CD1c-positive myeloid dendritic cell (primary cell): ENCODE measurements around the gene SLC7A10.
"Not testable (repeated sequence)": the region's sequence is repeated elsewhere in the genome, so short reads cannot be mapped to it uniquely, and the experiment has no call there.

Experiments used
- DNase-seq: peaks from one replicate; pipeline ENCODE4 v3.0.0-alpha.2; 2016; ENCODE audit errors: extremely low spot score

Gene SLC7A10

DNA sequence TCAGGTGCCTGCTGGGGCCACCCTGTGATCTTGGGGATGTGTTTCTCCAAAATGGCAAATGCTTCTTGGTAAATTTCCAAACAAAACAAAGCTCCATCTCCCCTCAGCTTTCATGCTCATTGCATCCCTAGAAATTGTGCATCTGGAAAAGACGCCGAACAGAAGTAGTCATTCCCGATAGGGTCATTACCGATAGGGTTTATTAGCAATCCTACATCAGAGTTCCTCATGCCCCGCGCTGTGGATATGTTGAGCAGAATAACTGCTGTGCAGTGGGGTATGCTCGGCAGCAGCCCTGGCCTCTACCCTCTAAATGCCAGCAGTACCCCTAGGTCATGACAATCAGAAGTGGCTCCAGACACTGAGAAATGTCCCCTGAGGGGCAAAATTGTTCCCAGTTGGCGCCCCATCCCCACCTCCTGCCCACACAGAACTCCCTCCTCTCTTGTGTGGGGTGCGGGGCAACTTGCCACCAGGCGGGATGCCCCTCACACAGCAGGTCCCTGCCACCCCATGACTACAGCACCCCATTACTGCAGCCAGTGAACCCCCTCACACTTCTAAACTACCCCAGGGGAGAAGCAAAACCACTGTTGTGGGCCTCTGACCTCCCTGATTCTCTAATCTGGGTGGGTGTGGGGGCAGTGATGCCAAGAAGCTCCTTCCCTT is 13.0 kb upstream of the SLC7A10 start:
- DNase-seq, result no peak

DNA sequence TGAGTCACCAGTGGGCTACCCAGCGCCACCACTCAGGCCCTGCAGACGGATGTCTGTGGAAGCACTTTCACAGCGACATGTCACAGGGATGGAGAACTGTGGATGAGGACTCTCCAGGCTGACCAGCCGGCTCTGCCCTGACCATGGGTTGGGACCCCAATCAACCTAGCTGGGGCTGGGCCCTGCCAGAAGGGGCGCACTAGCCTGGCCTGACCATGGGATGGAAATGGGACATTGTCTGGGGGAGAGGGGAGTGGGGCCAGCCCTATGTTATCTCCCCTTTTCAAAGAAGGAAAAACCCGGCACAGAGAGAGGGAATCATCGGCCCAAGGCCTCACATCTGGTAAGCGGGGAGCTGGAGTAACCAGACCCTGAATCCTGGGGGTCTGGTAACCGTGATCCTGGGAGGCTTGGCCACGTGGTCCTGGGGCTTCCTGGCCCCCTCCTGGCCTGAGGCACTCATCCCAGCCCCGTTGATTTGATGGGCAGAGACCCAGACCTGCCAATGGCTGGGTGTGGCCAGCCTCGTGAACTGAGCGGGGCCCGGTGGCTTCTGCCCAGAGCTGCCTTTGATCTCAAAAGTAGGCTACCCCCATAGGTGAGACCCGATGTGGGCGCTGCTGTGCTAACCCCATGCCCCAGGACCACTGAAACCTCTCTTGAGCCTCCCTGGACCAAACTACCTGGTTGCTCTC is 11.2 kb upstream of the SLC7A10 start:
- no peak for DNase-seq

DNA sequence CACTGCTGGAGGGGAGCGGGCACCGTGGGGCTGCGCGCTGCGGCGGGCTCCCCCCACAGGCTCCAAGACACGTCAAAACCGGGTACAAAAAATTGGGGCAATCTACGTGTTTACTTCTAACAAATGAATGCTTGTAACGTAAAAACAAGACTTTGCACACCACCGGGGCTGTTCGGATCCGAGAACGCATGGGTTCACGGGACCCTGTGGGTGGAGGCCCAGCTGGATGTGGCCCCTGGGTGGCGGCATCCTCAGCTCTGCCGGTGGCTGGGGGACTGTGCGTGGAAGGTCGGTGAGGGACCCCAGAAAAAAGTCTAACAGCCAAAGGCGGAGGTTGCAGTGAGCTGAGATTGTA is 10.3 kb upstream of the SLC7A10 start:
- no peak for DNase-seq

DNA sequence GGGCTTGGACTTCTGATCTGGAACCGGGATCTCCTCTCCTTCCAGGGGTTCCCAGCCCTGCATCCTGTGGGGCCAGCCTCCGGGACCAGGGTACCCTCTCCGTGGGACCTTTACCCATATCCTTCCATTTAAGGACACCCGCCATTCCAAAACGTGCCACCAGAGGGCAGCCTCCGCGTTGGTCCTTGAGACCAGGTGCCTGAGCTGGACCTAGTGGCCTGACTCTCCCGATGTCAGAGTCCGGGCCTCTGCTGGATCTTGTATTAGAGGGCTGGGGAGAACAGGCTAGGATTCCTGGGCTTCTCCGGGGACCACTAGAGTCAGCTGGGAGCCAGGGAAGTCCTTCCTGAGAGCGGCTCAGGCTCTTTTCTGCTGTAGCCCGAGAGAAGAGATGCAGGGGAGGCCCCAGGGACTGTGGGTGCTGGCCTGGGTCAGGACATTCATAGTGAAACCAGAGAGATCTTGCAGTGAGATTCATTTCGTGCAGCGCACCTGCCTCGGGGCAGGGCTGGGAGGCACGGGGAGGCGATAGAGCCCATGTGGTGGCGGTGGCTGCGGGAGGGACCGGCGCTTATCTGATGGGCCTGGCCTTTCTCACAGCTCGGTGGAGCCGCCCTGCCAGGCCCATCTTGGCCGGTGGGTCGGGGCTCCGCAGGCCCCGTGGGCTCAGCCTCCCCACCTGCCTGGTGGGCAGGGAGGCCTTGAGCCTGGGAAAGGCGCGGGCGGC is 9.8 kb upstream of the SLC7A10 start:
- peak; percentile 89 for DNase-seq

DNA sequence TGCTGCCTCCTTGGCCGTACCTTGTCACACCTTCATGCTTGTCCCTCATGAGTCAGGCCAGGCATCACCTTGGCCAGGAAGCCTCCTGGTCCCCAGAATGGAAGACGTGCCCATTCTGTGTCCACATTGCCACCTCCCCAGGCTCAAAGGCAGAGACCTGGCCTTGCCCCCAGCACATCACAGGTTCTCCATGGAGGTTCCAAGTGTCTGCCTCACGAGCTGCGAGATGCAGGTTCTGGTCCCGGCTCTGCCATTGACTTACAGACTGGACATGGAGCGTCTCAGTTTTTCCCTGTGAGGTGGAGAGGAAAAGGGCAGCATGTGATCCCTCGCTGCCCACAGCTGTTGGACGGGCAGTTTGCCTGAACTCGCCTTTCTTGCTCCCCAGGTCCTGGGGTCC is 9.1 kb upstream of the SLC7A10 start:
- DNase-seq, result no peak

DNA sequence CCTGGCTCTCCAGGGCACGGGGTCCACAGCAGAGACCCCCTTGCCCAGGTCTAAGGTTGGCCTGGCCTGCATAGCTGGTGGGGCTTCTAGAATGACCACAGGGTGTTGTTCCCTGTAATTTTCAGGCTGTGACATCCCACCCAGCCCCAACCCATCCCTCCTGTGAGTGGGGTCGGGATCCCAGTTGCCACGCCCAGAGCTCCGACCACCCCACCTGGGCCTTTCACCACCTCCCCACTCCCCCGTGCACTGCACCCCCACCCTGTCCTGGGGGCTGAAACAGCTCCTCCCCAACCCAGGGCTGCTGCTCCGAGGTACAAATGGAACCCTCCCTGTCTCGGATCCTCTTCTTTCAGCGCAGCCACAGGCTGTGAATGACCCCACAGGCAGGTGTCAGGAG is 8.4 kb upstream of the SLC7A10 start:
- no peak for DNase-seq

DNA sequence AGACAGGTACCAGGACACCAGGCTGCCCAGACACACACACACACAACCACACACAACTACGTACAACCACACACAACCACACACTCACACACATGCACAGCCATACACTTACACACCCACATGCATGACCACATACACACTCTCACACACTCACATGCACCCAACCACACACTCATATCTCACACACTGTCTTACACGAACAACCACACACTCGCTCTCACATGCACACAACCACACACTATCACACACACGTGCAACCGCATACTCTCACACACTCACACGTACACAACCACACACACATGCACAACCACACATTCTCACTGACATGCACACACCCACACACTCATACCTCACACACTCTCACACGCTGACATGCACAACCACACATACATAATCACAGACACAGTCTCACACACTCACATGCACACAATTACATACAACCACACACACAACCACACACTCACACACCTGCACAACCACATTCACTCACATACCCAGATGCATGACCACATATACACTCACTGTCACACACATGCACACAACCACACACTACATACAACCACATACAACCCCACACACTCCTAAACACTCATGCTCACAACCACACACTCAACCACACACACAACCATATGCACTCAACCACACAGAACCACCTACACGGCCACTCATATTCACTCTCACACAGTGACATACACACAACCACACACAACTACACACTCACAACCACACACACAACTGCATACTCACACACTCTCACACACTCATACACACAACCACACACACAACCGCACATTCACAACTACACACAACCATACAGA is 7.6 kb upstream of the SLC7A10 start:
- DNase-seq, result no peak

- no peak for DNase-seq
Measured at GRCh38 chr19:33232656-33233055, 7.0 kb upstream of the SLC7A10 start.

GRCh38 chr19:33231511-33231910 is 5.9 kb upstream of the SLC7A10 start:
- DNase-seq, result no peak

GRCh38 chr19:33229962-33230361 is 4.3 kb upstream of the SLC7A10 start:
- DNase-seq, result no peak

GRCh38 chr19:33227870-33228599 is 2.4 kb upstream of the SLC7A10 start:
- DNase-seq, result no peak

DNA sequence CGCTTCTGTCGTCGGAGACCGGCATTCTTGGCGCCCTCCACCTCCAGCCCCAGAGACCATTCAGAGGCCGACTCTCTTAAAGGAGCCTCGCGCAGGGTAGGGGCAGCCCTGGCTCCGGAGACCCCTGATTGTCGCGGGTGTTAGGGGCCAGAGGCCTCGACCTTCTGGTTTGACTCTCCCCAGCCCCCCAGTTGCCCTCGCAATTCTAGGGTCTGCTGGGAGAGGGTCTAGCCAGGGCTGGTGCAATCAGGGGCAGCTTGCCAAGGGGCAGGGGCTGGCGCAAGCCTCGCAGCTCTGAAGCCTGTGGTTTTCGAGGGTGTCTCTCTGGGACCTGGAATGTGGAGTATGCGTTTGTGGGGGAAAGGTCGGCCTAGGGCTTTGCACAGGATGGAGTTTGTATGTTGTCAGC is 1.6 kb upstream of the SLC7A10 start:
- no peak for DNase-seq

- peak; percentile 31 for DNase-seq
Measured at GRCh38 chr19:33226550-33227241, 1.0 kb upstream of the SLC7A10 start.

GRCh38 chr19:33224694-33225457 is 774 bp downstream of the SLC7A10 start:
- no peak for DNase-seq

DNA sequence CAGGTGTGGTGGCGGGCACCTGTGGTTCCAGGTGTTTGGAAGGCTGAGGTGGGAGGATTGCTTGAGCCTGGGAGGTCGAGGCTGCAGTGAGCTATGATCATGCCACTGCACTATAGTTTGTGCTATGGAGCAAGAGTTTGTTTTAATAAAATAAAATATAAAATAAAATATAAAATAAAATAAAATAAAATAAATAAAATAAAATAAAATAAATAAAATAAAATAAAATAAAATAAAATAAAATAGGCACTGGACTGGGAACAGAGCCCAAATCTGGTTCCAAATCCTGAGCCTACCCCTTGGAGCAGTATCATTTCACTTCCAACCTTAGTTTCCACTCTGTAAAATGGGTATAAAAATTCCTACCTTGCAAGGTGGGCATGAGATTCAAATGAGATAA is 3.4 kb downstream of the SLC7A10 start:
- DNase-seq, result not testable (repeated sequence)

- no peak for DNase-seq
Measured at GRCh38 chr19:33221638-33222037, 4.0 kb downstream of the SLC7A10 start.

GRCh38 chr19:33220735-33221134 is 4.9 kb downstream of the SLC7A10 start:
- no peak for DNase-seq

- DNase-seq, result no peak
Measured at GRCh38 chr19:33220115-33220514, 5.5 kb downstream of the SLC7A10 start.

DNA sequence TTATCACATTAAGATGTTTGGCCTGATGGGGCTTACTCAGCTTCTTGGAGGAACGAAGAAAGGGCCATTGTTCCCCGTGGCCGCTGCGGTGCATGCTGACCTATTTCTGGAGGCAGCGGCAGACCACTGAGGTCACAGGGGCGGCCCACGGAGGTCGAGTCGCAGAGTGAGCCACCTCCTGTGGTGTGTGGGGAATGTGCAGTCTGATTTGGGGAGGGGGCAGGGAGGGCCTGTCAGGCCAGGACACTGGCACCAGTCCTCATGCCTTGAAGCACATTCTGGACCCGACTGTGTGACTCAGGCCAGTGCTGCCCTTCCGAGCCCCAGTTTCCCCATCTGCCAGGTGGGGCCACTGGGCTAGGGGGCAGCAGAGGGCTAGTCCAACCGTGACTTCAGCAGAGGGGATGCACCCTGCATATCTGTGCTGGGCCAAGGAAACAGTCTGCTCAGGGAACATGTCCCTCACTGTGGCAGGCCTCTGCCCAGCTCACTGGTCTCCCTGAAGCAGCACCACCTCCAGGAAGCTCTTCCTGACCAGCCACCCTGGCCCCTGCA is 6.3 kb downstream of the SLC7A10 start:
- DNase-seq, result no peak

- DNase-seq, result no peak
Measured at GRCh38 chr19:33217881-33218280, 7.8 kb downstream of the SLC7A10 start.
